ENCODE results near the gene CHRM2. TPM values are rescaled to one million over a fixed set of nuclear protein-coding genes. Genes with fewer than 3 reads are reported as not detected.

Gene CHRM2
- total and polyA plus RNA-seq, 9 of the 15 experiments (the other 6 are each of a cell fraction or from before 2014, with no cell fraction given), result not detected

DNA sequence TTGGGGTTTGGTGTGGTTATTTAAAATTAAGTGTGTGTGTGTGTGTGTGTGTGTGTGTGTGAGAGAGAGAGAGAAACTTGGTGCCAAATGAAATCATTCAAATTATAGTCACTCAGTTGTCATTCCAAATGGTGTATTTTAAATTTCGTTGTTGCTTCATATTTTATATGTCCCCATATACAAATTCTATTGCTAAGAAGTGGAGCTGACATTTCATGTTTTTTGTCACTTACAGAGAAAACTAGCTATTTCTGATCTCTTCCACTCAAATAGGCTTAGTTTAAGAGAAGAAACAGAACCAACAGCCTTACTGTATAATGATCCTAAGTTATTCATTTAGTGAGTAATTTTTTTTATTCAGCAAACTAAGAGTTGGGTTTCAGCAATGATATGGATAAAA lies 42.3 kb downstream of the CHRM2 start:
- no peak overlapping the region for H2AFZ ChIP-seq (ENCODE audit: low read depth, low read length)
- no peaks in the 10 kb centered on the region for H3K4me1 ChIP-seq (replicated peaks in 1 of 2; ENCODE audit: control insufficient read depth in 2 of 2, insufficient read depth in 2 of 2, low read length in 2 of 2)
- H3K9ac ChIP-seq (ENCODE audit: insufficient read depth in 1 of 2, low read depth in 2 of 2, low read length in 2 of 2), result no peak overlapping the region
- no peak overlapping the region for H3K4me3 ChIP-seq
- H3K9me3 ChIP-seq (replicated peaks; ENCODE audit: control insufficient read depth, insufficient read depth, low read depth, low read length), result no peaks in the 10 kb centered on the region
- 0% methylated on average over 1 of the region's 1 CpG for WGBS (ENCODE audit: insufficient coverage, low coverage, missing lambda C conversion rate)
- FAIRE-seq (no peak), ATAC-seq (no peak), DNase-seq (ENCODE audit: extremely low read depth in 1 of 4, low spot score in 3 of 4) (no peak)
- H3K27me3 ChIP-seq (ENCODE audit: control insufficient read depth in 2 of 2, insufficient read depth in 2 of 2, low read length in 2 of 2), result no peaks in the 10 kb centered on the region
- CTCF ChIA-PET (ENCODE audit: low intra/inter-chr PET ratio), result no interaction called here
- H3K4me2 ChIP-seq (ENCODE audit: insufficient read depth, low read length), result no peak overlapping the region
- no TSS peak for BruUV-seq (replicated peaks)
- no peaks in the 10 kb centered on the region for H3K79me2 ChIP-seq (ENCODE audit: control insufficient read depth, insufficient read depth, low read length)
- no peak overlapping the region for H3K27ac ChIP-seq (ENCODE audit: extremely low read depth, low read depth, low read length)
- no peaks in the 10 kb centered on the region for H3K36me3 ChIP-seq (ENCODE audit: control insufficient read depth, insufficient read depth, low read length)
- in situ Hi-C loops (cut with MboI) (no loop called here), intact Hi-C loops (cut with micrococcal nuclease) (no loop called here)
- POLR2A ChIA-PET, result no interaction called here
- no peaks in the 10 kb centered on the region for H3K9me1 ChIP-seq (ENCODE audit: control insufficient read depth, insufficient read depth, low read length)
- no peaks in the 10 kb centered on the region for H4K20me1 ChIP-seq (replicated peaks; ENCODE audit: control insufficient read depth, insufficient read depth, low read length)
- TF ChIP-seq POLR3A (IDR thresholded peaks at IDR 0.05; ENCODE audit: borderline replicate concordance, extremely low read depth, insufficient read depth, insufficient read length) (no peak), ZNF274 (IDR thresholded peaks at IDR 0.05; ENCODE audit: borderline replicate concordance, low read depth, low read length) (no peak), XRCC4 (IDR thresholded peaks at IDR 0.05; ENCODE audit: extremely low read depth, insufficient read depth, insufficient read length) (no peak), MED1 (CRISPR knock-in tag; IDR thresholded peaks at IDR 0.05; ENCODE audit: borderline replicate concordance) (no peak), CCNT2 (IDR thresholded peaks at IDR 0.05; ENCODE audit: borderline replicate concordance, extremely low read depth, insufficient read length, low read depth, low read length) (no peak), PCBP1 (IDR thresholded peaks at IDR 0.05; ENCODE audit: low read depth, low read length, poor library complexity, severe bottlenecking) (no peak), KLF13 (tag; IDR thresholded peaks at IDR 0.05; ENCODE audit: borderline replicate concordance, low read depth) (no peak)
- TF ChIP-seq, protein P1, sequence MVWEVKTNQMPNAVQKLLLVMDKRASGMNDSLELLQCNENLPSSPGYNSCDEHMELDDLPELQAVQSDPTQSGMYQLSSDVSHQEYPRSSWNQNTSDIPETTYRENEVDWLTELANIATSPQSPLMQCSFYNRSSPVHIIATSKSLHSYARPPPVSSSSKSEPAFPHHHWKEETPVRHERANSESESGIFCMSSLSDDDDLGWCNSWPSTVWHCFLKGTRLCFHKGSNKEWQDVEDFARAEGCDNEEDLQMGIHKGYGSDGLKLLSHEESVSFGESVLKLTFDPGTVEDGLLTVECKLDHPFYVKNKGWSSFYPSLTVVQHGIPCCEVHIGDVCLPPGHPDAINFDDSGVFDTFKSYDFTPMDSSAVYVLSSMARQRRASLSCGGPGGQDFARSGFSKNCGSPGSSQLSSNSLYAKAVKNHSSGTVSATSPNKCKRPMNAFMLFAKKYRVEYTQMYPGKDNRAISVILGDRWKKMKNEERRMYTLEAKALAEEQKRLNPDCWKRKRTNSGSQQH (CRISPR knock-in tag; IDR thresholded peaks at IDR 0.05), result no peak
- TF ChIP-seq, protein P2, sequence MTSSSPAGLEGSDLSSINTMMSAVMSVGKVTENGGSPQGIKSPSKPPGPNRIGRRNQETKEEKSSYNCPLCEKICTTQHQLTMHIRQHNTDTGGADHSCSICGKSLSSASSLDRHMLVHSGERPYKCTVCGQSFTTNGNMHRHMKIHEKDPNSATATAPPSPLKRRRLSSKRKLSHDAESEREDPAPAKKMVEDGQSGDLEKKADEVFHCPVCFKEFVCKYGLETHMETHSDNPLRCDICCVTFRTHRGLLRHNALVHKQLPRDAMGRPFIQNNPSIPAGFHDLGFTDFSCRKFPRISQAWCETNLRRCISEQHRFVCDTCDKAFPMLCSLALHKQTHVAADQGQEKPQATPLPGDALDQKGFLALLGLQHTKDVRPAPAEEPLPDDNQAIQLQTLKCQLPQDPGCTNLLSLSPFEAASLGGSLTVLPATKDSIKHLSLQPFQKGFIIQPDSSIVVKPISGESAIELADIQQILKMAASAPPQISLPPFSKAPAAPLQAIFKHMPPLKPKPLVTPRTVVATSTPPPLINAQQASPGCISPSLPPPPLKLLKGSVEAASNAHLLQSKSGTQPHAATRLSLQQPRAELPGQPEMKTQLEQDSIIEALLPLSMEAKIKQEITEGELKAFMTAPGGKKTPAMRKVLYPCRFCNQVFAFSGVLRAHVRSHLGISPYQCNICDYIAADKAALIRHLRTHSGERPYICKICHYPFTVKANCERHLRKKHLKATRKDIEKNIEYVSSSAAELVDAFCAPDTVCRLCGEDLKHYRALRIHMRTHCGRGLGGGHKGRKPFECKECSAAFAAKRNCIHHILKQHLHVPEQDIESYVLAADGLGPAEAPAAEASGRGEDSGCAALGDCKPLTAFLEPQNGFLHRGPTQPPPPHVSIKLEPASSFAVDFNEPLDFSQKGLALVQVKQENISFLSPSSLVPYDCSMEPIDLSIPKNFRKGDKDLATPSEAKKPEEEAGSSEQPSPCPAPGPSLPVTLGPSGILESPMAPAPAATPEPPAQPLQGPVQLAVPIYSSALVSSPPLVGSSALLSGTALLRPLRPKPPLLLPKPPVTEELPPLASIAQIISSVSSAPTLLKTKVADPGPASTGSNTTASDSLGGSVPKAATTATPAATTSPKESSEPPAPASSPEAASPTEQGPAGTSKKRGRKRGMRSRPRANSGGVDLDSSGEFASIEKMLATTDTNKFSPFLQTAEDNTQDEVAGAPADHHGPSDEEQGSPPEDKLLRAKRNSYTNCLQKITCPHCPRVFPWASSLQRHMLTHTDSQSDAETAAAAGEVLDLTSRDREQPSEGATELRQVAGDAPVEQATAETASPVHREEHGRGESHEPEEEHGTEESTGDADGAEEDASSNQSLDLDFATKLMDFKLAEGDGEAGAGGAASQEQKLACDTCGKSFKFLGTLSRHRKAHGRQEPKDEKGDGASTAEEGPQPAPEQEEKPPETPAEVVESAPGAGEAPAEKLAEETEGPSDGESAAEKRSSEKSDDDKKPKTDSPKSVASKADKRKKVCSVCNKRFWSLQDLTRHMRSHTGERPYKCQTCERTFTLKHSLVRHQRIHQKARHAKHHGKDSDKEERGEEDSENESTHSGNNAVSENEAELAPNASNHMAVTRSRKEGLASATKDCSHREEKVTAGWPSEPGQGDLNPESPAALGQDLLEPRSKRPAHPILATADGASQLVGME (CRISPR knock-in tag; IDR thresholded peaks at IDR 0.05), result no peak

Data from K562 (cell line).